LoVo (cell line): ENCODE results near the gene MME.
"Not testable (repeated sequence)": the region's sequence is repeated elsewhere in the genome, so short reads cannot be mapped to it uniquely, and the experiment has no call there.

ENCODE experiments used
- DNase-seq: peaks from one replicate; pipeline ENCODE4 v3.0.0-alpha.2; 2016; ENCODE audit warnings: low spot score

Gene MME

GRCh38 chr3:155194973-155195957, 115.1 kb downstream of the MME start:
- DNase-seq = no peak

- DNase-seq = no peak
Observed at GRCh38 chr3:155196131-155197021, 116.3 kb downstream of the MME start.

GRCh38 chr3:155197786-155198185, 117.7 kb downstream of the MME start:
- no peak for DNase-seq

GRCh38 chr3:155202626-155203025, 122.5 kb downstream of the MME start:
- no peak for DNase-seq

- no peak for DNase-seq
Observed at GRCh38 chr3:155204851-155205250, 124.7 kb downstream of the MME start.

- DNase-seq = no peak
Observed at GRCh38 chr3:155208183-155208800, 128.2 kb downstream of the MME start.

GRCh38 chr3:155210736-155211135, 130.6 kb downstream of the MME start:
- DNase-seq = no peak

- DNase-seq = no peak
Observed at GRCh38 chr3:155211266-155211665, 131.1 kb downstream of the MME start.

GRCh38 chr3:155211940-155212339, 131.8 kb downstream of the MME start:
- no peak for DNase-seq

- not testable (repeated sequence) for DNase-seq
Observed at GRCh38 chr3:155216007-155216406, 135.9 kb downstream of the MME start.

GRCh38 chr3:155217591-155217990, 137.5 kb downstream of the MME start:
- DNase-seq = no peak

- DNase-seq = no peak
Observed at GRCh38 chr3:155218462-155218861, 138.3 kb downstream of the MME start.

- no peak for DNase-seq
Observed at GRCh38 chr3:155219106-155219505, 139.0 kb downstream of the MME start.

- no peak for DNase-seq
Observed at GRCh38 chr3:155225417-155225816, 145.3 kb downstream of the MME start.

GRCh38 chr3:155227141-155227540, 147.0 kb downstream of the MME start:
- DNase-seq = no peak

- DNase-seq = no peak
Observed at GRCh38 chr3:155228676-155229075, 148.6 kb downstream of the MME start.

- DNase-seq = no peak
Observed at GRCh38 chr3:155229086-155229485, 149.0 kb downstream of the MME start.

- DNase-seq = no peak
Observed at GRCh38 chr3:155230382-155230781, 150.3 kb downstream of the MME start.

GRCh38 chr3:155231792-155232191, 151.7 kb downstream of the MME start:
- no peak for DNase-seq

GRCh38 chr3:155232605-155233004, 152.5 kb downstream of the MME start:
- peak; percentile 54 for DNase-seq

- DNase-seq = peak; percentile 49
Observed at GRCh38 chr3:155233213-155233612, 153.1 kb downstream of the MME start.
